Osteocyte (in vitro differentiated cells): ENCODE data around the gene COL4A2. TPM values are rescaled to one million over a fixed set of nuclear protein-coding genes. Genes with fewer than 3 reads are reported as not detected.

Source experiments
- DNase-seq: peaks from one replicate; pipeline ENCODE4 v3.0.0; 2021; ENCODE audit warnings: mixed read lengths; ENCODE audit not compliant: unreplicated experiment; ENCODE audit errors: extremely low spot score
- H3K27ac Mint-ChIP-seq: one replicate; pipeline ENCODE4 v1.8.0; 2021; ENCODE audit warnings: mild to moderate bottlenecking, mixed read lengths; ENCODE audit not compliant: unreplicated experiment
- H3K27me3 Mint-ChIP-seq: one replicate; pipeline ENCODE4 v1.8.0; 2021; ENCODE audit warnings: mixed read lengths; ENCODE audit not compliant: unreplicated experiment
- H3K36me3 Mint-ChIP-seq: one replicate; pipeline ENCODE4 v1.8.0; 2021; ENCODE audit warnings: mixed read lengths; ENCODE audit not compliant: unreplicated experiment
- H3K4me1 Mint-ChIP-seq: one replicate; pipeline ENCODE4 v1.8.0; 2021; ENCODE audit warnings: mixed read lengths; ENCODE audit not compliant: unreplicated experiment
- H3K4me3 Mint-ChIP-seq: one replicate; pipeline ENCODE4 v1.8.0; 2021; ENCODE audit warnings: mild to moderate bottlenecking, moderate library complexity, mixed read lengths; ENCODE audit not compliant: unreplicated experiment
- H3K9me3 Mint-ChIP-seq: one replicate; pipeline ENCODE4 v1.8.0; 2021; ENCODE audit warnings: mixed read lengths; ENCODE audit not compliant: unreplicated experiment
- total RNA-seq: library from RNA; stranded (reverse); gene quantifications from 2 replicates; pipeline ENCODE4 v1.2.1, GENCODE V29; 2021
- TF ChIP-seq, protein P1 (sequence below): fragments of 200-600 bp; sonication (generic); IDR thresholded peaks from 2 replicates; pipeline ENCODE4 v1.5.0; 2021; ENCODE audit warnings: antibody characterized with exemption, mild to moderate bottlenecking, moderate library complexity

Gene COL4A2
- total RNA-seq, 1 donor from 2014 or later: 2,001 TPM

DNA sequence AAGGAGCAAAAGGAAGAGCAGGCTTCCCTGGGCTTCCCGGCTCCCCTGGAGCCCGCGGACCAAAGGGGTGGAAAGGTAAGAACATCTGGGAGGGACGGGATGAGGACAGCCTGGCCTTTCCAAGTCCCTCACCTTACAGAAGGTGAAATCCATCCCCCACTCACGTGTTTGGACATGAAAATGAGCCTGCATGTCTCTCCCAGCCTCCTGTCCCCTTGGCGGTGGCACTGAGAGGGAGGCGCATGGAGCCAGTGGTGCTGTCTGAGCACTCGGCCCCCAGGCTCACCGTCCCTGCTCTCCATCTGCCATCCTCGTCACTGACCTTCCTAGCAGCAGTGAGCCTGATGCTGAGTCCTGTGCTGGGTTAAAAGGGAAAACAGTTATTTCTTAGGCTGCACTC lies 150.3 kb downstream of the COL4A2 start:
- Mint-ChIP-seq H3K9me3 (no peaks in the 10 kb centered on the region), H3K27me3 (no peaks in the 10 kb centered on the region), H3K4me1 (peaks cover 15% of the 10 kb centered on the region), H3K36me3 (peaks cover 59% of the 10 kb centered on the region), H3K27ac (peak overlapping the region; percentile 50), H3K4me3 (no peak overlapping the region)
- DNase-seq: no peak
- TF ChIP-seq, protein P1, sequence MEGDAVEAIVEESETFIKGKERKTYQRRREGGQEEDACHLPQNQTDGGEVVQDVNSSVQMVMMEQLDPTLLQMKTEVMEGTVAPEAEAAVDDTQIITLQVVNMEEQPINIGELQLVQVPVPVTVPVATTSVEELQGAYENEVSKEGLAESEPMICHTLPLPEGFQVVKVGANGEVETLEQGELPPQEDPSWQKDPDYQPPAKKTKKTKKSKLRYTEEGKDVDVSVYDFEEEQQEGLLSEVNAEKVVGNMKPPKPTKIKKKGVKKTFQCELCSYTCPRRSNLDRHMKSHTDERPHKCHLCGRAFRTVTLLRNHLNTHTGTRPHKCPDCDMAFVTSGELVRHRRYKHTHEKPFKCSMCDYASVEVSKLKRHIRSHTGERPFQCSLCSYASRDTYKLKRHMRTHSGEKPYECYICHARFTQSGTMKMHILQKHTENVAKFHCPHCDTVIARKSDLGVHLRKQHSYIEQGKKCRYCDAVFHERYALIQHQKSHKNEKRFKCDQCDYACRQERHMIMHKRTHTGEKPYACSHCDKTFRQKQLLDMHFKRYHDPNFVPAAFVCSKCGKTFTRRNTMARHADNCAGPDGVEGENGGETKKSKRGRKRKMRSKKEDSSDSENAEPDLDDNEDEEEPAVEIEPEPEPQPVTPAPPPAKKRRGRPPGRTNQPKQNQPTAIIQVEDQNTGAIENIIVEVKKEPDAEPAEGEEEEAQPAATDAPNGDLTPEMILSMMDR: no peak

DNA sequence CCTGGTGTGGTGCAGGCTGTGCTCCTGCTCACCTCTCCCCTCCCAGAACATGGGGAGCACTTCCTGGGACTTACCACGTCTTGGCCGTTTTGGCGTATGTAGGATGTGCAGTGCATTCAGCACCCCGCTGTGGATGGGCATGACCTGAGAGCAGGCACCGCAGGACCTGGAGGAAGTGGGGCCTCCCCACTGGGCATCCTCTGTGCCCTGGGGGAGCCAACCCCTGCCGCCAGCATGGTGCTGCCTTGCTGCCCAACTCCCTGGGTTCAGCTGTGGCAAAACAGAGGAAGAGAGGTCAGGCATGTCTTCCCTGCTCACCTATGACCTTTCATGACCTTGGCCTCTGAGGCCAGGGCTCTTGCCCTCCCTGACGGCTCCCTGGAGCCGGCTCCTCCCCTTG lies 150.9 kb downstream of the COL4A2 start:
- Mint-ChIP-seq H3K27me3 (no peaks in the 10 kb centered on the region), H3K36me3 (peaks cover 65% of the 10 kb centered on the region), H3K27ac (peak overlapping the region; percentile 23), H3K4me3 (no peak overlapping the region), H3K9me3 (no peaks in the 10 kb centered on the region), H3K4me1 (peaks cover 15% of the 10 kb centered on the region)
- DNase-seq: no peak
- TF ChIP-seq, protein P1: no peak

DNA sequence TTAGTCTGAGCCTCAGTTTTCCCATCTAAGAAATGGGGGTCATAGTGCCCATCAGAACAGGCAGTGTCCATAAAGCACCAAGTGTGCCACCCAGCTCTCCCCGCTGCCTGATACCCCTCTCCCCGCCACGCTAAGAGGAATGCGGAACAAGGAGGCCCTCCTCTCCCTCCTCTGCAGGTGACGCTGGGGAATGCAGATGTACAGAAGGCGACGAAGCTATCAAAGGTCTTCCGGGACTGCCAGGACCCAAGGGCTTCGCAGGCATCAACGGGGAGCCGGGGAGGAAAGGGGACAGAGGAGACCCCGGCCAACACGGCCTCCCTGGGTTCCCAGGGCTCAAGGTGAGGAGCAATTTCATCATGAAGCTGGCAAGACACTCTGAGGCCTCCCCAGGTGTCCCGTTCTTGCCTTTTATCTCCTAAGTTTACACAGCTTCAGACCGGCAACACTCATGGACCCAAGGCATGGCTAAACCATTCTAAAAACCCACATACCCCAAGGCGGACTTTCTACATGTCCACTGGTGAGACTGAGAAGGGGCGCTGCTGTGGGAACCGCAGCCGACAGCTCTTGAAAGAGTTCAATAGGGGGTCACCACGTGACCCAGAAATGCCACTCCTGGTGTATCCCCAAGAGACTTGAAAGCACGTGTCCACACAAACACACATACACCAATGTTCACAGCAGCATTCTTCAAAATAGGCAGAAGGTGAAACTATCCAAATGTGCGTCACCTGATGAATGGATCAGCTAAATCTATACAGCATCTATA lies 151.7 kb downstream of the COL4A2 start:
- H3K27ac Mint-ChIP-seq: peak overlapping the region; percentile 23
- H3K4me3 Mint-ChIP-seq: no peak overlapping the region

DNA sequence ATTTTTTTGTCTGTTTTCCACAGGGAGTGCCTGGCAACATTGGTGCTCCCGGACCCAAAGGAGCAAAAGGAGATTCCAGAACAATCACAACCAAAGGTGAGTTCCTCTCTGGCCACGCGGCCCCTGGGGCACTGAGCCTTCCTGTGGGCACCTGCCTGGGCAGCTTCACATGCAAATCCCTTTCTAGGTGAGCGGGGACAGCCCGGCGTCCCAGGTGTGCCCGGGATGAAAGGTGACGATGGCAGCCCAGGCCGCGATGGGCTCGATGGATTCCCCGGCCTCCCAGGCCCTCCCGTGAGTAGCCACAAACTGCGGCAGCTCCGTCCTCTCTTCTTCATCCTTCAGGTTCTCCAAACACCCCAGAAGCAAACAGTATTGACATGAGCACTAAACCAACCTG lies 155.0 kb downstream of the COL4A2 start:
- H3K9me3 Mint-ChIP-seq: no peaks in the 10 kb centered on the region
- H3K4me1 Mint-ChIP-seq: no peaks in the 10 kb centered on the region
- DNase-seq: no peak
- peaks cover 66% of the 10 kb centered on the region for H3K36me3 Mint-ChIP-seq
- H3K4me3 Mint-ChIP-seq: no peak overlapping the region
- H3K27ac Mint-ChIP-seq: peak overlapping the region; percentile 56
- TF ChIP-seq, protein P1: no peak
- H3K27me3 Mint-ChIP-seq: no peaks in the 10 kb centered on the region

More for the DNA sequence above, 151.7 kb downstream of the COL4A2 start:
- TF ChIP-seq, protein P1: no peak
- H3K4me1 Mint-ChIP-seq: peaks cover 11% of the 10 kb centered on the region
- no peak for DNase-seq
- peaks cover 70% of the 10 kb centered on the region for H3K36me3 Mint-ChIP-seq
- no peaks in the 10 kb centered on the region for H3K27me3 Mint-ChIP-seq
- H3K9me3 Mint-ChIP-seq: no peaks in the 10 kb centered on the region

DNA sequence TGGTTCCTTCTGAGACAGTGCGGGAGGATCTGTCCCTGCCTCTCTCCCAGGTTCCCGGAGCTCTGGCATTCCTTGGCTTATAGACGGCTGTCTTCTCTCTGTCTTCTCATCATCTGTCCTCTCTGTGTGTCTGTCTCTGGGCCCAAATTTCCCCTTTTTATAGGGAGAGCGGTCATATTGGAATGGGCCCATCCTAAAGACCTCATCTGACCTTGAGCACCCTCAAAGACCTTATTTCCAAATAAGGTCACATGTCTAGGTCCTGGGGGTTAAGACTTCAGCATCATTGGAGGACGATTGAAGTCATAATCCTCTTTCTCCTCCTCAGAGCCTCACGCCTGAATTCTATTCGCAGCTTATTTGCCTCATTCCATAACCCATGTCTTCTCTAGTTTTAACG lies 156.1 kb downstream of the COL4A2 start:
- no peak overlapping the region for H3K4me3 Mint-ChIP-seq
- DNase-seq: no peak
- peaks cover 70% of the 10 kb centered on the region for H3K36me3 Mint-ChIP-seq
- TF ChIP-seq, protein P1: no peak
- peak overlapping the region; percentile 56 for H3K27ac Mint-ChIP-seq
- no peaks in the 10 kb centered on the region for H3K4me1 Mint-ChIP-seq
- no peaks in the 10 kb centered on the region for H3K27me3 Mint-ChIP-seq
- no peaks in the 10 kb centered on the region for H3K9me3 Mint-ChIP-seq
